Loucy (cell line): ENCODE data around the gene HIP1R.

Experiments
- H2AFZ ChIP-seq: fragments of 200-600 bp; sonication (generic); 2 replicates; pipeline ENCODE4 v1.6.0; 2016; ENCODE audit warnings: antibody characterized with exemption, mild to moderate bottlenecking, low read length, moderate library complexity
- H3F3A ChIP-seq: fragments of 200-600 bp; 2 replicates; pipeline ENCODE4 v1.6.0; 2016; ENCODE audit warnings: antibody characterized with exemption, low read depth, mild to moderate bottlenecking
- H3K27me3 ChIP-seq: fragments of 200-600 bp; sonication (generic); 2 replicates; pipeline ENCODE4 v1.6.1; 2014; ENCODE audit warnings: low read length, mild to moderate bottlenecking; ENCODE audit not compliant: insufficient read depth, poor library complexity, severe bottlenecking
- H3K36me3 ChIP-seq: fragments of 200-600 bp; sonication (generic); 2 replicates; pipeline ENCODE4 v1.6.1; 2016; ENCODE audit warnings: low read length; ENCODE audit not compliant: insufficient read depth
- H3K4me1 ChIP-seq: fragments of 200-600 bp; sonication (generic); 2 replicates; pipeline ENCODE4 v1.5.1; 2014; ENCODE audit warnings: low read length, mild to moderate bottlenecking; ENCODE audit not compliant: insufficient read depth, poor library complexity, severe bottlenecking
- H3K4me2 ChIP-seq: fragments of 200-600 bp; sonication (generic); 2 replicates; pipeline ENCODE4 v1.6.0; 2014; ENCODE audit warnings: antibody characterized with exemption, low read length, low read depth, mild to moderate bottlenecking; ENCODE audit not compliant: poor library complexity, severe bottlenecking
- H3K4me3 ChIP-seq: fragments of 200-600 bp; sonication (generic); 2 replicates; pipeline ENCODE4 v1.5.1; 2014; ENCODE audit warnings: low read length, mild to moderate bottlenecking, mixed read lengths; ENCODE audit not compliant: poor library complexity, severe bottlenecking
- H3K79me2 ChIP-seq: fragments of 200-600 bp; sonication (generic); 2 replicates; pipeline ENCODE4 v1.6.1; 2014; ENCODE audit warnings: low read length; ENCODE audit not compliant: insufficient read depth
- H3K9ac ChIP-seq: fragments of 200-600 bp; sonication (generic); 2 replicates; pipeline ENCODE4 v1.6.0; 2014; ENCODE audit warnings: mild to moderate bottlenecking, low read depth, low read length, moderate library complexity; ENCODE audit not compliant: poor library complexity, severe bottlenecking
- H3K9me2 ChIP-seq: fragments of 200-600 bp; sonication (generic); replicated peaks from 2 replicates; pipeline ENCODE4 v1.6.1; 2016; ENCODE audit warnings: low read depth, low read length, mixed read lengths
- H3K9me3 ChIP-seq: fragments of 200-600 bp; sonication (generic); 2 replicates; pipeline ENCODE4 v1.6.1; 2014; ENCODE audit warnings: mild to moderate bottlenecking, antibody characterized with exemption, low read length, low read depth; ENCODE audit not compliant: insufficient read depth
- H4K20me1 ChIP-seq: fragments of 200-600 bp; sonication (generic); 2 replicates; pipeline ENCODE4 v1.6.0; 2014; ENCODE audit warnings: antibody characterized with exemption, low read length, mild to moderate bottlenecking; ENCODE audit not compliant: insufficient read depth, poor library complexity, severe bottlenecking
- EZH2phosphoT487 ChIP-seq: fragments of 200-600 bp; IDR thresholded peaks from 2 replicates; pipeline ENCODE4 v1.6.1; 2018; ENCODE audit warnings: antibody characterized with exemption, mild to moderate bottlenecking, moderate library complexity, borderline replicate concordance
- TF ChIP-seq, protein P1 (sequence below): fragments of 200-600 bp; sonication (generic); conservative IDR thresholded peaks from 2 replicates; pipeline ENCODE4 v1.5.1; 2014; ENCODE audit warnings: mild to moderate bottlenecking, antibody characterized with exemption, low read length

HIP1R gene

DNA sequence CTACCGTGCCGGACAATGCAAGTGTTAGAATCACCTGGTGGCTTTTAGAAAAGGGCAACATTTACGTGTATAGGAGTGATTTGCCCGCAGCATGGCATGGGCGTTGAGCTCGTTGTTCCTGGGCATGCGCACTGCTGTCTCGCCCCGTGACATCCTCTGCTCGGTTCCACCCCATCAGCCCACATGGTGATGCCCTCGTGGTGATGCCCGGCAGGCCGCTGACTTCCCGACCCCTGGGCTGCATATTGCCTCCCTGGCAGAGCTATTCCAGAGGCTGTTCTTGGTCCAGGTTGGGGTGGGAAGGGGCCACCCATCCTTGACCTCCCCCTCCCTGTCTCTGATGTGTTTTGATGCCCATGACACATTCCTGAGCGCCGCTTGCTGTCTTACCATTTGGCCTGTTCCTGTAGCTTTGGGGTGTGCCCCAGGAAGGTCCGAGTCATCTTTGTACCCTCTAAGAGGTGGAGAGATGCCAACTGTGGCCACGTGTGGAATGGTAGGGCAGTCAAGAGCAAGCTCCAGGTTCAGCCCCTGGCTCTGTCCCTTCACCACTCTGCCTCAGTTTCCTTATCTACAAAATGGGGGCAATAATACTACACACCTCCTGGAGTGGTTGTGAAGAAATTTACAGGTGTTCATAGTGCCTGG lies 4.8 kb downstream of the HIP1R start:
- H3K9me3 ChIP-seq = no peaks in the 10 kb centered on the region
- H3K4me2 ChIP-seq = peak overlapping the region; percentile 19
- TF ChIP-seq, protein P1, sequence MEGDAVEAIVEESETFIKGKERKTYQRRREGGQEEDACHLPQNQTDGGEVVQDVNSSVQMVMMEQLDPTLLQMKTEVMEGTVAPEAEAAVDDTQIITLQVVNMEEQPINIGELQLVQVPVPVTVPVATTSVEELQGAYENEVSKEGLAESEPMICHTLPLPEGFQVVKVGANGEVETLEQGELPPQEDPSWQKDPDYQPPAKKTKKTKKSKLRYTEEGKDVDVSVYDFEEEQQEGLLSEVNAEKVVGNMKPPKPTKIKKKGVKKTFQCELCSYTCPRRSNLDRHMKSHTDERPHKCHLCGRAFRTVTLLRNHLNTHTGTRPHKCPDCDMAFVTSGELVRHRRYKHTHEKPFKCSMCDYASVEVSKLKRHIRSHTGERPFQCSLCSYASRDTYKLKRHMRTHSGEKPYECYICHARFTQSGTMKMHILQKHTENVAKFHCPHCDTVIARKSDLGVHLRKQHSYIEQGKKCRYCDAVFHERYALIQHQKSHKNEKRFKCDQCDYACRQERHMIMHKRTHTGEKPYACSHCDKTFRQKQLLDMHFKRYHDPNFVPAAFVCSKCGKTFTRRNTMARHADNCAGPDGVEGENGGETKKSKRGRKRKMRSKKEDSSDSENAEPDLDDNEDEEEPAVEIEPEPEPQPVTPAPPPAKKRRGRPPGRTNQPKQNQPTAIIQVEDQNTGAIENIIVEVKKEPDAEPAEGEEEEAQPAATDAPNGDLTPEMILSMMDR = no peak
- no peak for TF ChIP-seq EZH2phosphoT487
- H3K9ac ChIP-seq = no peak overlapping the region
- H2AFZ ChIP-seq = no peak overlapping the region
- H3K27me3 ChIP-seq = no peaks in the 10 kb centered on the region
- no peak overlapping the region for H3K4me3 ChIP-seq
- peaks cover 25% of the 10 kb centered on the region for H4K20me1 ChIP-seq
- H3F3A ChIP-seq = no peaks in the 10 kb centered on the region
- H3K4me1 ChIP-seq = peaks cover 37% of the 10 kb centered on the region
- peaks cover 79% of the 10 kb centered on the region for H3K79me2 ChIP-seq
- no peaks in the 10 kb centered on the region for H3K36me3 ChIP-seq
- no peaks in the 10 kb centered on the region for H3K9me2 ChIP-seq

DNA sequence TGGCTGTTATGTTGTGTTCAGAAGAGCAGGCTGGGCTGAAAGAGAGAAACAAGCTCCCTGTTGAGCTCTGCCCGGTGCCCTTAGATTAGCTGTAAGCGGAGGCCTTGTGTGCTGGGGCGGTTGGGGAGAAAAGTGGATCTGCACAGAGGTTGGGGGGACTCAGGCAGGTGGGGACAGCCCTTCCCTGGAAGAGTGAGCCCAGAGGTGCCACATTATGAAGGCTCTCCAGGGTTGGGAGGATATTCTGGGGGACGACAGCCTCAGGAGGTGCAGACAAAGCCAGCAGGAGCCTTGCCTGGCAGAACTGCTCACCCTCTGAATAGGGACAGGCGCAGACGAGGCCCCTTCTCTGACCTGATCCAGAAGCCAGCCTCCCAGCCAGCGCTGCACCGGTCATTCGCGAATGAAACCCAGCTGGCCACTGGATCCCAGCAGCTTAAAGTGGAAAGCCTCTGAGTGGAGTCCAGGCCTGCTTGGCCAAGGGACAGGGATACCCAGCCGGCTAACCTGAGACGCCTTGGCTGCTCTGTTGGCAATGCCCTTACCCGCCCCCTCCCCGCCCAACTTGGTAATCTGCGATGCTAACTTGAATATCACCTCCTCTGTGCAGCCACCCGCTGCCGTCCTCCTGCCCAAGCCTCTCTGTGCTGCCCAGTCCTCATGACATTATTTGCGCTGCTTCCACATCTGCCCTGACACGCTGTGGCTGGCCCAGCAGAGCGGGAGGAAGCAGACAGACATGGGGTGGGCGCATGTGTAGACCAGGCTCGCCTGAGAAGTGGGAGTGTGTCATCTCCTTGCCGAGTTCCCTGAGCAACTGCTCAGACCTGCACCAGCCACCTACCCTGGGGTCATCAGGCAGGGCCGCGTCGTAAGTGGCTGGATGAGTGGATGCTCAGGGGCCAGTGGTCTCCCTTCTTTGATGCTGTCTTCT lies 5.6 kb downstream of the HIP1R start:
- H3K4me3 ChIP-seq = no peak overlapping the region
- H2AFZ ChIP-seq = no peak overlapping the region
- H3K27me3 ChIP-seq = no peaks in the 10 kb centered on the region
- peak overlapping the region; percentile 19 for H3K4me2 ChIP-seq
- peaks cover 25% of the 10 kb centered on the region for H4K20me1 ChIP-seq
- TF ChIP-seq, protein P1 = no peak
- TF ChIP-seq EZH2phosphoT487 = no peak
- H3K4me1 ChIP-seq = peaks cover 37% of the 10 kb centered on the region
- H3K79me2 ChIP-seq = peaks cover 78% of the 10 kb centered on the region
- no peaks in the 10 kb centered on the region for H3K9me3 ChIP-seq
- no peaks in the 10 kb centered on the region for H3K36me3 ChIP-seq
- H3K9me2 ChIP-seq = no peaks in the 10 kb centered on the region
- no peak overlapping the region for H3K9ac ChIP-seq
- no peaks in the 10 kb centered on the region for H3F3A ChIP-seq

- H3K27me3 ChIP-seq = no peaks in the 10 kb centered on the region
- no peak overlapping the region for H2AFZ ChIP-seq
- H3F3A ChIP-seq = no peaks in the 10 kb centered on the region
- peaks cover 27% of the 10 kb centered on the region for H4K20me1 ChIP-seq
- no peaks in the 10 kb centered on the region for H3K9me2 ChIP-seq
- H3K4me1 ChIP-seq = peaks cover 32% of the 10 kb centered on the region
- H3K4me3 ChIP-seq = no peak overlapping the region
- no peak overlapping the region for H3K9ac ChIP-seq
- H3K9me3 ChIP-seq = no peaks in the 10 kb centered on the region
- no peaks in the 10 kb centered on the region for H3K36me3 ChIP-seq
- TF ChIP-seq, protein P1 = no peak
- no peak for TF ChIP-seq EZH2phosphoT487
- H3K4me2 ChIP-seq = no peak overlapping the region
- peaks cover 74% of the 10 kb centered on the region for H3K79me2 ChIP-seq
Observed at GRCh38 chr12:122841544-122842321, 6.5 kb downstream of the HIP1R start.
